IMR-90 (cell line): ENCODE measurements around the gene PCBP1. TPM values are rescaled to one million over a fixed set of nuclear protein-coding genes. Genes with fewer than 3 reads are reported as not detected.

Experiments
- ATAC-seq: fragments of 200-7000 bp; cut with Tn5 transposase; 2 replicates; pipeline ENCODE4 v1.9.1; 2020; ENCODE audit warnings: low read depth, mild to moderate bottlenecking, moderate library complexity
- BruUV-seq: library from RNA; stranded (reverse); fragments of 400-500 nt; replicated peaks from 2 replicates; lab custom pipeline; 2021; lab: Mats Ljungman, UMichigan
- CTCF ChIA-PET: fragments of 300-600 bp; formaldehyde crosslinking; extraction: SDS; loops from one replicate; lab custom pipeline; 2021; ENCODE audit warnings: antibody characterized with exemption; lab: Yijun Ruan, JAX
- POLR2A ChIA-PET: fragments of 300-600 bp; sonication (Branson Sonifier 250); formaldehyde crosslinking; loops from one replicate; lab custom pipeline; 2022; ENCODE audit warnings: antibody characterized with exemption; ENCODE audit not compliant: unreplicated experiment; lab: Charles Lee
- DNase-seq: peaks from one replicate; pipeline ENCODE4 v3.0.0; 2013
- H2AFZ ChIP-seq: replicated peaks from 2 replicates; pipeline ENCODE3; 2013; ENCODE audit warnings: low read length, mild to moderate bottlenecking; ENCODE audit not compliant: poor library complexity
- H2AK5ac ChIP-seq: 2 replicates; pipeline ENCODE4 v1.6.1; 2013; ENCODE audit warnings: low read depth, low read length, inconsistent platforms
- H2AK9ac ChIP-seq: replicated peaks from 2 replicates; pipeline ENCODE3; 2013; ENCODE audit warnings: mild to moderate bottlenecking, low read depth, low read length, moderate library complexity; ENCODE audit not compliant: poor library complexity
- H2BK120ac ChIP-seq: 2 replicates; pipeline ENCODE4 v1.6.1; 2013; ENCODE audit warnings: low read depth, low read length, inconsistent platforms
- H2BK15ac ChIP-seq: 3 replicates; pipeline ENCODE4 v1.6.1; 2013; ENCODE audit warnings: low read depth, low read length, inconsistent platforms
- H2BK20ac ChIP-seq: 2 replicates; pipeline ENCODE4 v1.6.1; 2013; ENCODE audit warnings: low read depth, mild to moderate bottlenecking, inconsistent platforms, low read length, moderate library complexity
- H2BK5ac ChIP-seq: 2 replicates; pipeline ENCODE4 v1.6.1; 2013; ENCODE audit warnings: mild to moderate bottlenecking, low read depth, low read length, inconsistent platforms; ENCODE audit not compliant: poor library complexity, severe bottlenecking
- H3K14ac ChIP-seq: replicated peaks from 2 replicates; pipeline ENCODE4 v1.6.1; 2013; ENCODE audit warnings: low read depth, low read length, inconsistent platforms
- H3K18ac ChIP-seq: 2 replicates; pipeline ENCODE4 v1.6.1; 2013; ENCODE audit warnings: low read depth, low read length, control low read depth
- H3K23ac ChIP-seq: 2 replicates; pipeline ENCODE4 v1.6.1; 2013; ENCODE audit warnings: low read depth, low read length, inconsistent platforms
- H3K27ac ChIP-seq: 2 replicates; pipeline ENCODE4 v1.5.1; 2013; ENCODE audit warnings: mild to moderate bottlenecking, control low read depth, low read length; ENCODE audit not compliant: insufficient read depth
- H3K27me3 ChIP-seq: 2 replicates; pipeline ENCODE4 v1.6.1; 2013; ENCODE audit warnings: low read length; ENCODE audit not compliant: control insufficient read depth, insufficient read depth
- H3K36me3 ChIP-seq: 2 replicates; pipeline ENCODE4 v1.6.1; 2013; ENCODE audit warnings: low read length, mixed read lengths; ENCODE audit not compliant: control insufficient read depth, insufficient read depth
- H3K4ac ChIP-seq: 2 replicates; pipeline ENCODE4 v1.6.1; 2013; ENCODE audit warnings: low read depth, low read length, inconsistent platforms
- H3K4me1 ChIP-seq: 2 replicates; pipeline ENCODE4 v1.6.1; 2013; ENCODE audit warnings: low read length, mixed read lengths; ENCODE audit not compliant: control insufficient read depth, insufficient read depth
- H3K4me2 ChIP-seq: 2 replicates; pipeline ENCODE4 v1.6.1; 2013; ENCODE audit warnings: low read depth, mild to moderate bottlenecking, control low read depth, low read length, moderate library complexity
- H3K4me3 ChIP-seq: 2 replicates; pipeline ENCODE4 v1.5.1; 2013; ENCODE audit warnings: low read depth, mild to moderate bottlenecking, control low read depth, low read length, moderate library complexity; ENCODE audit not compliant: insufficient read depth
- H3K56ac ChIP-seq: 2 replicates; pipeline ENCODE4 v1.6.1; 2013; ENCODE audit warnings: low read length, inconsistent platforms; ENCODE audit not compliant: insufficient read depth; ENCODE audit errors: extremely low read depth
- H3K79me1 ChIP-seq, 2 experiments: 2 replicates each; pipeline ENCODE4 v1.6.1; 2013; ENCODE audit warnings: low read length in 2 of 2, inconsistent platforms in 1 of 2, low read depth in 1 of 2
- H3K9ac ChIP-seq: 2 replicates; pipeline ENCODE4 v1.6.1; 2013; ENCODE audit warnings: low read depth, low read length, control low read depth
- H3K9me1 ChIP-seq: 2 replicates; pipeline ENCODE4 v1.6.1; 2013; ENCODE audit warnings: low read length, inconsistent platforms; ENCODE audit not compliant: insufficient read depth
- H3K9me3 ChIP-seq: 2 replicates; pipeline ENCODE4 v1.6.1; 2013; ENCODE audit warnings: low read length; ENCODE audit not compliant: control insufficient read depth, insufficient read depth
- H4K20me1 ChIP-seq: 2 replicates; pipeline ENCODE4 v1.6.1; 2013; ENCODE audit warnings: low read length, inconsistent platforms; ENCODE audit not compliant: insufficient read depth
- H4K5ac ChIP-seq: 2 replicates; pipeline ENCODE4 v1.6.1; 2013; ENCODE audit warnings: mild to moderate bottlenecking, low read depth, low read length, control low read depth
- H4K8ac ChIP-seq, 2 experiments: 2 replicates each; pipeline ENCODE4 v1.6.1; 2013; ENCODE audit warnings: low read depth in 2 of 2, low read length in 2 of 2, control low read depth in 1 of 2, inconsistent platforms in 1 of 2
- H4K91ac ChIP-seq: 2 replicates; pipeline ENCODE4 v1.6.1; 2013; ENCODE audit warnings: low read depth, low read length, inconsistent platforms; ENCODE audit not compliant: insufficient read depth
- BHLHE40 ChIP-seq: fragments of 150-350 bp; IDR thresholded peaks from 2 replicates; pipeline ENCODE4 v1.6.1; 2016; ENCODE audit warnings: mild to moderate bottlenecking, low read depth, low read length
- CEBPB ChIP-seq: IDR thresholded peaks from 2 replicates; pipeline ENCODE4 v1.6.1; 2012; ENCODE audit warnings: low read depth, low read length, improper control_type of control experiment
- CHD1 ChIP-seq: IDR thresholded peaks from 2 replicates; pipeline ENCODE4 v1.6.1; 2012; ENCODE audit warnings: low read depth, low read length, improper control_type of control experiment
- ELK1 ChIP-seq: fragments of 150-350 bp; IDR thresholded peaks from 2 replicates; pipeline ENCODE4 v1.6.1; 2016; ENCODE audit warnings: low read depth, mild to moderate bottlenecking, low read length, moderate library complexity, borderline replicate concordance
- FOS ChIP-seq: fragments of 150-350 bp; IDR thresholded peaks from 2 replicates; pipeline ENCODE4 v1.6.1; 2016; ENCODE audit warnings: low read depth, low read length
- MAFK ChIP-seq: IDR thresholded peaks from 2 replicates; pipeline ENCODE4 v1.6.1; 2012; ENCODE audit warnings: low read depth, low read length, improper control_type of control experiment
- MAZ ChIP-seq: IDR thresholded peaks from 2 replicates; pipeline ENCODE4 v1.6.1; 2012; ENCODE audit warnings: low read depth, mild to moderate bottlenecking, low read length, improper control_type of control experiment, moderate library complexity, borderline replicate concordance
- MXI1 ChIP-seq: IDR thresholded peaks from 2 replicates; pipeline ENCODE4 v1.6.1; 2012; ENCODE audit warnings: low read depth, mild to moderate bottlenecking, low read length, moderate library complexity, borderline replicate concordance
- NFE2L2 ChIP-seq: fragments of 150-350 bp; IDR thresholded peaks from 2 replicates; pipeline ENCODE4 v1.6.1; 2016; ENCODE audit warnings: low read depth, mild to moderate bottlenecking, low read length
- POLR2A ChIP-seq: IDR thresholded peaks from 2 replicates; pipeline ENCODE4 v1.6.1; 2012; ENCODE audit warnings: mild to moderate bottlenecking, low read depth, low read length
- RAD21 ChIP-seq: IDR thresholded peaks from 2 replicates; pipeline ENCODE4 v1.6.1; 2012; ENCODE audit warnings: low read length, improper control_type of control experiment
- RCOR1 ChIP-seq: IDR thresholded peaks from 2 replicates; pipeline ENCODE4 v1.6.1; 2012; ENCODE audit warnings: mild to moderate bottlenecking, low read length, improper control_type of control experiment; ENCODE audit not compliant: insufficient replicate concordance
- RFX5 ChIP-seq: IDR thresholded peaks from 2 replicates; pipeline ENCODE4 v1.8.0; 2012; ENCODE audit warnings: low read depth, mild to moderate bottlenecking, low read length, moderate library complexity
- SMC3 ChIP-seq: fragments of 150-350 bp; IDR thresholded peaks from 2 replicates; pipeline ENCODE4 v1.6.1; 2016; ENCODE audit warnings: low read depth, mild to moderate bottlenecking, antibody characterized with exemption, low read length, moderate library complexity
- WGBS, 2 experiments: methylation state at CpG; one replicate each; pipeline versions ENCODE4 v1.1.5 to v1.1.7; 2013; ENCODE audit warnings: missing lambda C conversion rate in 2 of 2; ENCODE audit not compliant: insufficient read length in 1 of 2; ENCODE audit errors: extremely low coverage in 2 of 2; 5-methylcytosine and 5-hydroxymethylcytosine counted together
- dilution Hi-C: fragments of 300-500 bp; cut with HindIII; formaldehyde crosslinking; loops from one replicate; pipeline ENCODE4 v1.14.3; 2018; ENCODE audit warnings: low sequenced_read_pairs; ENCODE audit not compliant: unreplicated experiment
- in situ Hi-C: fragments of 300-500 bp; cut with MboI; formaldehyde crosslinking; loops from 3 replicates; pipeline ENCODE4 v1.14.3; 2019; ENCODE audit warnings: low sequenced_read_pairs, inconsistent platforms, mixed read lengths
- intact Hi-C: fragments of 100-400 bp; cut with micrococcal nuclease; formaldehyde crosslinking; loops from 2 replicates; pipeline ENCODE4 v1.10.0; 2022
- polyA plus RNA-seq, 3 experiments: library from polyadenylated mRNA; depleted of rRNA; stranded (reverse); fragments of >200 nt; gene quantifications; 2 replicates each; pipeline ENCODE4 v1.2.3, GENCODE V29; 2012; ENCODE audit warnings: low replicate concordance in 1 of 3
- total RNA-seq: library from RNA; depleted of rRNA; stranded (reverse); fragments of >200 nt; gene quantifications from 2 replicates; pipeline ENCODE4 v1.2.3, GENCODE V29; 2012
- TF ChIP-seq, protein P1 (sequence below): conservative IDR thresholded peaks from 2 replicates; pipeline ENCODE4 v1.5.1; 2012; ENCODE audit warnings: mild to moderate bottlenecking, low read depth, low read length, improper control_type of control experiment
- TF ChIP-seq, protein P2 (sequence below): fragments of 150-350 bp; IDR thresholded peaks from 2 replicates; pipeline ENCODE4 v1.6.1; 2017; ENCODE audit warnings: mild to moderate bottlenecking, antibody characterized with exemption, low read length, low read depth

The PCBP1 gene
- total and polyA plus RNA-seq, 2 of the 4 experiments (the other 2 are of a cell fraction): 33.7 to 166 TPM

- Histone ChIP-seq H2BK15ac (no peak overlapping the region), H3K9me1 (peaks cover 13% of the 10 kb centered on the region), H2BK120ac (no peak overlapping the region), H3K56ac (no peak overlapping the region), H3K4ac (no peak overlapping the region), H3K27ac (no peak overlapping the region), H3K27me3 (no peaks in the 10 kb centered on the region), H4K20me1 (no peaks in the 10 kb centered on the region), H3K36me3 (peaks cover 4% of the 10 kb centered on the region), H3K9me3 (no peaks in the 10 kb centered on the region), H3K4me1 (peaks cover 2% of the 10 kb centered on the region; the same call in 1 of the 2 replicates), H2AFZ (no peak overlapping the region), H3K14ac (no peak overlapping the region), H2BK5ac (no peak overlapping the region), H2AK9ac (no peak overlapping the region), H4K5ac (no peak overlapping the region), H3K18ac (no peak overlapping the region), H4K91ac (no peak overlapping the region), H3K4me3 (no peak overlapping the region), H2AK5ac (no peak overlapping the region), H2BK20ac (no peak overlapping the region), H3K4me2 (no peak overlapping the region), H3K9ac (no peak overlapping the region), H4K8ac (no peak overlapping the region), H3K23ac (no peak overlapping the region), H3K79me1 (no peaks in the 10 kb centered on the region)
- ATAC-seq (no peak), DNase-seq (no peak)
- intact Hi-C loops (no loop called here), dilution Hi-C loops (no loop called here), in situ Hi-C loops (no loop called here)
- TF ChIP-seq, protein P1, sequence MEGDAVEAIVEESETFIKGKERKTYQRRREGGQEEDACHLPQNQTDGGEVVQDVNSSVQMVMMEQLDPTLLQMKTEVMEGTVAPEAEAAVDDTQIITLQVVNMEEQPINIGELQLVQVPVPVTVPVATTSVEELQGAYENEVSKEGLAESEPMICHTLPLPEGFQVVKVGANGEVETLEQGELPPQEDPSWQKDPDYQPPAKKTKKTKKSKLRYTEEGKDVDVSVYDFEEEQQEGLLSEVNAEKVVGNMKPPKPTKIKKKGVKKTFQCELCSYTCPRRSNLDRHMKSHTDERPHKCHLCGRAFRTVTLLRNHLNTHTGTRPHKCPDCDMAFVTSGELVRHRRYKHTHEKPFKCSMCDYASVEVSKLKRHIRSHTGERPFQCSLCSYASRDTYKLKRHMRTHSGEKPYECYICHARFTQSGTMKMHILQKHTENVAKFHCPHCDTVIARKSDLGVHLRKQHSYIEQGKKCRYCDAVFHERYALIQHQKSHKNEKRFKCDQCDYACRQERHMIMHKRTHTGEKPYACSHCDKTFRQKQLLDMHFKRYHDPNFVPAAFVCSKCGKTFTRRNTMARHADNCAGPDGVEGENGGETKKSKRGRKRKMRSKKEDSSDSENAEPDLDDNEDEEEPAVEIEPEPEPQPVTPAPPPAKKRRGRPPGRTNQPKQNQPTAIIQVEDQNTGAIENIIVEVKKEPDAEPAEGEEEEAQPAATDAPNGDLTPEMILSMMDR: no peak
- TF ChIP-seq BHLHE40 (no peak), POLR2A (no peak), CHD1 (no peak), MXI1 (no peak), RCOR1 (no peak), CEBPB (no peak), FOS (no peak), MAFK (no peak), ELK1 (no peak), NFE2L2 (no peak), SMC3 (no peak), RFX5 (no peak), MAZ (no peak), RAD21 (no peak)
- TF ChIP-seq, protein P2, sequence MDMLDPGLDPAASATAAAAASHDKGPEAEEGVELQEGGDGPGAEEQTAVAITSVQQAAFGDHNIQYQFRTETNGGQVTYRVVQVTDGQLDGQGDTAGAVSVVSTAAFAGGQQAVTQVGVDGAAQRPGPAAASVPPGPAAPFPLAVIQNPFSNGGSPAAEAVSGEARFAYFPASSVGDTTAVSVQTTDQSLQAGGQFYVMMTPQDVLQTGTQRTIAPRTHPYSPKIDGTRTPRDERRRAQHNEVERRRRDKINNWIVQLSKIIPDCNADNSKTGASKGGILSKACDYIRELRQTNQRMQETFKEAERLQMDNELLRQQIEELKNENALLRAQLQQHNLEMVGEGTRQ: no peak
- BruUV-seq: no TSS peak
- ChIA-PET CTCF (no interaction called here), POLR2A (no interaction called here)
- 100% methylated on average over 2 of the region's 15 CpGs; no CpG with 5 or more reads in 1 of the 2 experiments for WGBS, 2 experiments
Observed at GRCh38 chr2:70044290-70045040, 42.8 kb upstream of the PCBP1 start.
